Heart right ventricle (tissue), 16 donors: Measurements from ENCODE around the gene ANKS1B. TPM values are rescaled to one million over a fixed set of nuclear protein-coding genes. Genes with fewer than 3 reads are reported as not detected.

ENCODE experiments used
- ATAC-seq, 8 donors: fragments of 200-7000 bp; cut with Tn5 transposase; one replicate each; pipeline ENCODE4 v1.9.1; 2020; ENCODE audit warnings: mild to moderate bottlenecking in 8 of 8, moderate library complexity in 8 of 8, moderate number of reproducible peaks in 1 of 8
- DNase-seq, 2 donors: peaks; one replicate each; pipeline ENCODE4 v3.0.0-alpha.2; 2020
- H3K27ac ChIP-seq, 10 donors: fragments of 200-600 bp; sonication (generic) in 2 of 10; one replicate each; pipeline versions ENCODE4 v1.5.0 to v1.8.0; 2020 to 2022; ENCODE audit warnings: mild to moderate bottlenecking in 3 of 10
- H3K27me3 ChIP-seq, 7 donors: fragments of 200-600 bp; one replicate each; pipeline ENCODE4 v1.8.0; 2021 to 2022; ENCODE audit warnings: mild to moderate bottlenecking in 2 of 7
- H3K36me3 ChIP-seq, 9 donors: fragments of 200-600 bp; sonication (generic) in 1 of 9; one replicate each; pipeline versions ENCODE4 v1.5.0 to v1.8.0; 2020 to 2022; ENCODE audit warnings: mild to moderate bottlenecking in 2 of 9
- H3K4me1 ChIP-seq, 9 donors: fragments of 200-600 bp; sonication (generic) in 1 of 9; one replicate each; pipeline versions ENCODE4 v1.5.0 to v1.8.0; 2020 to 2022; ENCODE audit warnings: mild to moderate bottlenecking in 4 of 9
- H3K4me3 ChIP-seq, 10 donors: fragments of 200-600 bp; sonication (generic) in 2 of 10; one replicate each; pipeline versions ENCODE4 v1.5.0 to v1.8.0; 2020 to 2022; ENCODE audit warnings: mild to moderate bottlenecking in 7 of 10, moderate library complexity in 2 of 10
- H3K9me3 ChIP-seq, 11 donors: fragments of 200-600 bp in 10 of 11; sonication (generic) in 2 of 11; one replicate each; pipeline versions ENCODE4 v1.5.0 to v1.8.0; 2013 to 2022; ENCODE audit warnings: mild to moderate bottlenecking in 2 of 11, control low read depth in 1 of 11, moderate library complexity in 1 of 11
- CTCF ChIP-seq, 9 donors: fragments of 200-600 bp; sonication (generic) in 2 of 9; IDR thresholded peaks; one replicate each; pipeline versions ENCODE4 v1.5.0 to v1.8.0; 2021 to 2022; ENCODE audit warnings: antibody characterized with exemption in 9 of 9, mild to moderate bottlenecking in 5 of 9, moderate library complexity in 1 of 9
- WGBS, 2 donors: extraction: QIAGEN DNeasy Blood & Tissue Kit; methylation state at CpG; one replicate each; pipeline ENCODE4 v1.1.7; 2013; ENCODE audit warnings: inconsistent platforms in 1 of 2; 5-methylcytosine and 5-hydroxymethylcytosine counted together
- intact Hi-C, 10 donors: fragments of 100-400 bp; cut with DNase I; formaldehyde crosslinking; loops; one replicate each; pipeline versions ENCODE4 v1.11.1 to v1.14.2; 2022
- polyA plus RNA-seq, 2 donors: library from polyadenylated mRNA; stranded (reverse); fragments of 200-250 nt; gene quantifications; one replicate each; pipeline ENCODE4 v1.2.3, GENCODE V29; 2013
- total RNA-seq, 10 donors: library from RNA; stranded (reverse); fragmentation: NEBNext Ultra II Directional in 3 of 10; extraction: Animal tissue kit (Norgen Biotek cat#: 25700) in 3 of 10; gene quantifications; one replicate each; pipeline versions ENCODE4 v1.2.1 to v1.2.4, GENCODE V29; 2021 to 2023
- donor health status: Arrhythmogenic right ventricular cardiomyopathy.
- donor health status: ischemic (EF 13 %, LVEDD 7.1; RV severe dilation, severe dysfunction).
- donor health status: healthy with polysubstance abuse.
- donor health status: DM: no; HTN: yes; CAD: no.
- donor health status: DM: no; HTN: no; CAD: no.
- donor health status: ischemic (EF 25% LVEDD 6.9; RV normal size, moderate dysfunction).
- donor health status: ischemic (EF 25% LVEDD 5.7; RV mildly dilated, moderate dysfunction).
- donor health status: healthy.
- donor health status: DM: yes; HTN: yes; CAD: no.
- donor health status: Ischemic cardiomyopathy.
- donor health status: ischemic (EF 35%, LVEDD 5.7; RV mildly dilated, moderate dysfunction).
- donor health status: nonischemic (EF 11% LVEDD 7.7; RV severe dilation, severe dysfunction).
- donor health status: DM: yes; HTN: yes; CAD: no.
- donor health status: PGD.
- donor health status: ischemic (EF 29% LVEDD 5.4; RV normal size, mild dysfunction).
- donor health status: nonischemic (EF 23%, LVEDD 6.1; RV moderate dilation, normal function).

Gene ANKS1B
- total and polyA plus RNA-seq, 12 donors = 0.58 to 4.8 (median 1.8) TPM

- no peaks in the 10 kb centered on the region for H3K27me3 ChIP-seq
Observed at GRCh38 chr12:99549651-99550050, 435.1 kb downstream of the ANKS1B start.

GRCh38 chr12:99549196-99549595 is 435.5 kb downstream of the ANKS1B start:
- Histone ChIP-seq H3K4me1 (no peaks in the 10 kb centered on the region), H3K27me3 (no peaks in the 10 kb centered on the region), H3K36me3 (no peaks in the 10 kb centered on the region), H3K9me3 (peaks cover 0 to 3% (median 0%) of the 10 kb centered on the region in 11 donors), H3K27ac (no peak overlapping the region), H3K4me3 (no peak overlapping the region)
- intact Hi-C loops = no loop called here
- no peak for ATAC-seq
- no peak for DNase-seq
- no peak for TF ChIP-seq CTCF (IDR thresholded peaks at IDR 0.05)
- WGBS, 2 donors = 80 to 89% methylated on average over 1 of the region's 1 CpG

More at GRCh38 chr12:99549651-99550050, 435.1 kb downstream of the ANKS1B start:
- WGBS, 2 donors = 83% methylated on average over 5 of the region's 5 CpGs
- H3K4me3 ChIP-seq = no peak overlapping the region
- ATAC-seq (no peak), DNase-seq (no peak)
- no peaks in the 10 kb centered on the region for H3K36me3 ChIP-seq
- TF ChIP-seq CTCF (IDR thresholded peaks at IDR 0.05) = no peak
- peaks cover 0 to 3% (median 0%) of the 10 kb centered on the region in 11 donors for H3K9me3 ChIP-seq
- H3K27ac ChIP-seq = no peak overlapping the region
- H3K4me1 ChIP-seq = no peaks in the 10 kb centered on the region
- intact Hi-C loops = no loop called here

GRCh38 chr12:99544457-99544856 is 440.3 kb downstream of the ANKS1B start:
- no peak overlapping the region for H3K4me3 ChIP-seq
- intact Hi-C loops = no loop called here
- H3K27me3 ChIP-seq = no peaks in the 10 kb centered on the region
- 50 to 53% methylated on average over 1 of the region's 1 CpG for WGBS, 2 donors
- H3K36me3 ChIP-seq = no peaks in the 10 kb centered on the region
- H3K4me1 ChIP-seq = no peaks in the 10 kb centered on the region
- H3K27ac ChIP-seq = no peak overlapping the region
- DNase-seq = no peak
- no peak for ATAC-seq
- peaks cover 0 to 26% (median 3%) of the 10 kb centered on the region in 11 donors for H3K9me3 ChIP-seq
- TF ChIP-seq CTCF (IDR thresholded peaks at IDR 0.05) = no peak

- Histone ChIP-seq H3K4me1 (no peaks in the 10 kb centered on the region), H3K9me3 (peaks cover 0 to 5% (median 0%) of the 10 kb centered on the region in 11 donors), H3K27ac (no peak overlapping the region), H3K36me3 (no peaks in the 10 kb centered on the region), H3K27me3 (no peaks in the 10 kb centered on the region), H3K4me3 (no peak overlapping the region)
- TF ChIP-seq CTCF (IDR thresholded peaks at IDR 0.05) = no peak
- intact Hi-C loops = no loop called here
- no peak for ATAC-seq
- no peak for DNase-seq
- 59 to 62% methylated on average over 2 of the region's 2 CpGs for WGBS, 2 donors
Observed at GRCh38 chr12:99529966-99530365, 454.8 kb downstream of the ANKS1B start.
